OCI-M1 (cell line): Measurements from ENCODE around the gene PALM3.
A peak's percentile ranks its signal among the peaks of the same experiment; 100 is the strongest.
"Not testable (repeated sequence)": the region's sequence is repeated elsewhere in the genome, so short reads cannot be mapped to it uniquely, and the experiment has no call there.

Experiments
- DNase-seq: peaks from one replicate; lab custom pipeline; 2025; lab: John Stamatoyannopoulos, UW

The PALM3 gene

GRCh38 chr19:14031719-14032480 is 30.0 kb downstream of the PALM3 start, which contains the start of gene IL27RA:
TSS of gene IL27RA (plus strand) at chr19:14031762. CDS start at chr19:14031873, 111 bp downstream.
- peak; percentile 99 for DNase-seq

GRCh38 chr19:14030997-14031718 is 30.7 kb downstream of the PALM3 start:
- no peak for DNase-seq

- DNase-seq = peak; percentile 70
Observed at GRCh38 chr19:14028901-14029300, 33.0 kb downstream of the PALM3 start.

- no peak for DNase-seq
Observed at GRCh38 chr19:14027856-14028450, 33.9 kb downstream of the PALM3 start, which contains the start of gene RLN3. TSS of gene RLN3 (plus strand) at chr19:14028148. CDS start at chr19:14028205, 57 bp downstream.

- not testable (repeated sequence) for DNase-seq
Observed at GRCh38 chr19:14026652-14027192, 35.2 kb downstream of the PALM3 start.

GRCh38 chr19:14023404-14024235 is 38.3 kb downstream of the PALM3 start:
- DNase-seq = peak; percentile 99

GRCh38 chr19:14022469-14022868 is 39.4 kb downstream of the PALM3 start:
- DNase-seq = no peak

GRCh38 chr19:14021474-14021873 is 40.4 kb downstream of the PALM3 start:
- DNase-seq = peak; percentile 60

GRCh38 chr19:14019739-14020138 is 42.1 kb downstream of the PALM3 start:
- not testable (repeated sequence) for DNase-seq

- DNase-seq = no peak
Observed at GRCh38 chr19:14019100-14019499, 42.8 kb downstream of the PALM3 start.

GRCh38 chr19:14015524-14016035 is 46.3 kb downstream of the PALM3 start:
- peak; percentile 99 for DNase-seq

GRCh38 chr19:14012378-14012915 is 49.4 kb downstream of the PALM3 start:
- DNase-seq = no peak

- peak; percentile 100 for DNase-seq
Observed at GRCh38 chr19:14006766-14007562, 54.9 kb downstream of the PALM3 start.

GRCh38 chr19:14006085-14006765 is 55.7 kb downstream of the PALM3 start, which contains the start of gene RFX1:
TSS of gene RFX1 (minus strand) at chr19:14006320. CDS start at chr19:13993843, 12,477 bp downstream.
- peak; percentile 100 for DNase-seq

- DNase-seq = peak; percentile 99
Observed at GRCh38 chr19:14005349-14006084, 56.4 kb downstream of the PALM3 start.

- DNase-seq = peak; percentile 93
Observed at GRCh38 chr19:14004619-14005348, 57.1 kb downstream of the PALM3 start.
